Measurements from ENCODE around the gene GGT6.
"Not testable (repeated sequence)": the region's sequence is repeated elsewhere in the genome, so short reads cannot be mapped to it uniquely, and the experiment has no call there.

GGT6 gene

GRCh38 chr17:4594406-4594805 lies 34.0 kb upstream of the GGT6 start:
- no peak for TF ChIP-seq CTCF (IDR thresholded peaks at IDR 0.05; ENCODE audit: insufficient read depth, low read length, poor library complexity, severe bottlenecking)
- no peak for DNase-seq (ENCODE audit: extremely low read depth, insufficient read length)
- Histone ChIP-seq H3K27me3 (replicated peaks; ENCODE audit: control insufficient read depth, insufficient read depth, low read length) (no peaks in the 10 kb centered on the region; the same call in none of the 2 replicates), H3K4me3 (replicated peaks; ENCODE audit: low read depth, low read length) (no peak overlapping the region), H3K36me3 (ENCODE audit: control insufficient read depth, insufficient read depth, low read length) (no peaks in the 10 kb centered on the region)

GRCh38 chr17:4593021-4593421 lies 32.6 kb upstream of the GGT6 start:
- no peak for TF ChIP-seq CTCF (IDR thresholded peaks at IDR 0.05; ENCODE audit: insufficient read depth, low read length, poor library complexity, severe bottlenecking)
- H3K36me3 ChIP-seq (ENCODE audit: control insufficient read depth, insufficient read depth, low read length): no peaks in the 10 kb centered on the region
- H3K27me3 ChIP-seq (replicated peaks; ENCODE audit: control insufficient read depth, insufficient read depth, low read length): no peaks in the 10 kb centered on the region; the same call in none of the 2 replicates
- no peak overlapping the region for H3K4me3 ChIP-seq (replicated peaks; ENCODE audit: low read depth, low read length)
- DNase-seq (ENCODE audit: extremely low read depth, insufficient read length): no peak

- Histone ChIP-seq H3K36me3 (ENCODE audit: control insufficient read depth, insufficient read depth, low read length) (no peaks in the 10 kb centered on the region), H3K4me3 (replicated peaks; ENCODE audit: low read depth, low read length) (no peak overlapping the region), H3K27me3 (replicated peaks; ENCODE audit: control insufficient read depth, insufficient read depth, low read length) (no peaks in the 10 kb centered on the region; the same call in none of the 2 replicates)
- DNase-seq (ENCODE audit: extremely low read depth, insufficient read length): no peak
- no peak for TF ChIP-seq CTCF (IDR thresholded peaks at IDR 0.05; ENCODE audit: insufficient read depth, low read length, poor library complexity, severe bottlenecking)
Measured at GRCh38 chr17:4592240-4593005, 32.0 kb upstream of the GGT6 start.

- TF ChIP-seq CTCF (IDR thresholded peaks at IDR 0.05; ENCODE audit: insufficient read depth, low read length, poor library complexity, severe bottlenecking): no peak
- DNase-seq (ENCODE audit: extremely low read depth, insufficient read length): no peak
- Histone ChIP-seq H3K36me3 (ENCODE audit: control insufficient read depth, insufficient read depth, low read length) (no peaks in the 10 kb centered on the region), H3K27me3 (replicated peaks; ENCODE audit: control insufficient read depth, insufficient read depth, low read length) (no peaks in the 10 kb centered on the region; the same call in none of the 2 replicates), H3K4me3 (replicated peaks; ENCODE audit: low read depth, low read length) (no peak overlapping the region)
Measured at GRCh38 chr17:4591529-4591928, 31.2 kb upstream of the GGT6 start.

- no peak for TF ChIP-seq CTCF (IDR thresholded peaks at IDR 0.05; ENCODE audit: insufficient read depth, low read length, poor library complexity, severe bottlenecking)
- no peaks in the 10 kb centered on the region for H3K36me3 ChIP-seq (ENCODE audit: control insufficient read depth, insufficient read depth, low read length)
- no peaks in the 10 kb centered on the region; the same call in none of the 2 replicates for H3K27me3 ChIP-seq (replicated peaks; ENCODE audit: control insufficient read depth, insufficient read depth, low read length)
- H3K4me3 ChIP-seq (replicated peaks; ENCODE audit: low read depth, low read length): no peak overlapping the region
- no peak for DNase-seq (ENCODE audit: extremely low read depth, insufficient read length)
Measured at GRCh38 chr17:4590981-4591453, 30.6 kb upstream of the GGT6 start.

GRCh38 chr17:4590042-4590441 lies 29.7 kb upstream of the GGT6 start:
- not testable (repeated sequence) for H3K27me3 ChIP-seq (replicated peaks; ENCODE audit: control insufficient read depth, insufficient read depth, low read length); DNase-seq (ENCODE audit: extremely low read depth, insufficient read length); H3K36me3 ChIP-seq (ENCODE audit: control insufficient read depth, insufficient read depth, low read length); H3K4me3 ChIP-seq (replicated peaks; ENCODE audit: low read depth, low read length)
